ENCODE measurements around the gene KHK. TPM values are rescaled to one million over a fixed set of nuclear protein-coding genes. Genes with fewer than 3 reads are reported as not detected.

Gene KHK
- total and polyA plus RNA-seq, 2 of the 8 experiments (the other 6 are each of a cell fraction or from before 2014, with no cell fraction given) = 11.0 to 17.7 TPM

- ChIA-PET POLR2A (ENCODE audit: partially characterized antibody) (interaction anchor here (0.6 to 1.7 kb wide), 2 partner anchors 24 to 35 kb away, joined by 4 to 5 read pairs; no protein-coding TSS in a partner anchor), CTCF (ENCODE audit: partially characterized antibody) (interaction anchor here (0.5 to 9.5 kb wide), 9 partner anchors 9 to 285 kb away, joined by 3 to 120 read pairs (median 4); partner anchors contain the start of gene KHK)
- Histone ChIP-seq H2BK12ac (ENCODE audit: low read depth, low read length) (no peak overlapping the region), H3K79me1 (ENCODE audit: low read depth, low read length) (no peaks in the 10 kb centered on the region), H4K8ac (ENCODE audit: extremely low read depth, insufficient read depth, low read length) (no peak overlapping the region), H3K9me3 (ENCODE audit: insufficient read depth in 2 of 2, low read depth in 1 of 2, low read length in 1 of 2) (no peaks in the 10 kb centered on the region), H2BK120ac (replicated peaks; ENCODE audit: low read depth, low read length) (no peak overlapping the region), H2BK15ac (ENCODE audit: low read length) (no peak overlapping the region), H3K23ac (ENCODE audit: insufficient read length) (no peak overlapping the region), H3K4me1 (replicated peaks in 1 of 4; ENCODE audit: control insufficient read depth in 3 of 4, insufficient read depth in 4 of 4, low read length in 3 of 4) (no peaks in the 10 kb centered on the region; a peak in 1 of 7 replicates), H2BK5ac (ENCODE audit: low read depth, low read length) (no peak overlapping the region), H2AK5ac (ENCODE audit: low read depth, low read length) (no peak overlapping the region), H4K5ac (ENCODE audit: insufficient read length, low read depth, low read length) (no peak overlapping the region), H3K36me3 (ENCODE audit: control insufficient read depth in 2 of 4, insufficient read depth in 4 of 4, low read length in 3 of 4) (no peaks in the 10 kb centered on the region), H4K91ac (replicated peaks; ENCODE audit: insufficient read length, low read length) (no peak overlapping the region), H2AFZ (ENCODE audit: low read length) (no peak overlapping the region), H3K56ac (replicated peaks; ENCODE audit: insufficient read length, low read depth, low read length) (no peak overlapping the region), H3K79me2 (ENCODE audit: control insufficient read depth in 1 of 2, insufficient read depth in 2 of 2, low read length in 2 of 2) (no peaks in the 10 kb centered on the region), H2BK20ac (ENCODE audit: low read length) (no peak overlapping the region), H3K4me3 (ENCODE audit: extremely low read depth in 1 of 4, insufficient read depth in 2 of 4, low read depth in 3 of 4, low read length in 4 of 4) (no peak overlapping the region), H4K20me1 (replicated peaks in 1 of 2; ENCODE audit: control insufficient read depth in 1 of 2, insufficient read depth in 2 of 2, low read length in 2 of 2) (no peaks in the 10 kb centered on the region), H3K9ac (replicated peaks in 1 of 4; ENCODE audit: extremely low read depth in 1 of 4, low read depth in 3 of 4, low read length in 3 of 4) (no peak overlapping the region), H3K18ac (ENCODE audit: extremely low read depth, low read length) (no peak overlapping the region), H3K27ac (ENCODE audit: low read depth, low read length) (no peak overlapping the region), H3K14ac (ENCODE audit: insufficient read length) (no peak overlapping the region), H3K27me3 (replicated peaks in 1 of 4; ENCODE audit: control insufficient read depth in 3 of 4, extremely low read depth in 1 of 4, insufficient read depth in 3 of 4, low read length in 3 of 4) (peaks cover 0 to 2% (median 0%) of the 10 kb centered on the region in 4 experiments; a peak in 1 of 7 replicates), H3K4ac (replicated peaks; ENCODE audit: insufficient read length, low read depth, low read length) (no peak overlapping the region), H3K4me2 (ENCODE audit: insufficient read depth in 1 of 2, low read depth in 2 of 2, low read length in 2 of 2) (no peak overlapping the region), H3K23me2 (ENCODE audit: low read depth, low read length) (no peaks in the 10 kb centered on the region)
- DNase-seq (ENCODE audit: low read depth in 1 of 2, low spot score in 2 of 2) (no peak), FAIRE-seq (no peak)
- TF ChIP-seq SUZ12 (IDR thresholded peaks at IDR 0.05; ENCODE audit: low read length) = no peak
- no peak for TF ChIP-seq RXRA (IDR thresholded peaks at IDR 0.05; ENCODE audit: insufficient read depth, low read depth, low read length)
- TF ChIP-seq ATF3 (IDR thresholded peaks at IDR 0.05; ENCODE audit: insufficient read depth, low read depth, low read length) = no peak
- TF ChIP-seq TCF12 (IDR thresholded peaks at IDR 0.05; ENCODE audit: low read depth, low read length) = no peak
- no peak for TF ChIP-seq RAD21 (IDR thresholded peaks at IDR 0.05 in 1 of 2, conservative IDR thresholded peaks at IDR 0.05 in 1 of 2; ENCODE audit: low read depth in 2 of 2, low read length in 2 of 2)
- no peak for TF ChIP-seq JUND (IDR thresholded peaks at IDR 0.05; ENCODE audit: low read length)
- no peak for TF ChIP-seq SP1 (IDR thresholded peaks at IDR 0.05; ENCODE audit: low read depth, low read length)
- no peak for TF ChIP-seq SIRT6 (IDR thresholded peaks at IDR 0.05; ENCODE audit: low read length)
- TF ChIP-seq TAF1 (IDR thresholded peaks at IDR 0.05; ENCODE audit: low read depth, low read length) = no peak
- no peak for TF ChIP-seq POU5F1 (IDR thresholded peaks at IDR 0.05; ENCODE audit: low read depth, low read length)
- TF ChIP-seq BCL11A (IDR thresholded peaks at IDR 0.05; ENCODE audit: low read depth in 2 of 2, low read length in 2 of 2) = no peak
- TF ChIP-seq TAF7 (optimal IDR thresholded peaks at IDR 0.05; ENCODE audit: borderline replicate concordance, low read depth, low read length) = no peak
- TF ChIP-seq PHF8 (conservative IDR thresholded peaks at IDR 0.05; ENCODE audit: low read depth, low read length) = no peak
- WGBS, 2 experiments (ENCODE audit: extremely low coverage in 1 of 2, insufficient coverage in 1 of 2, insufficient read length in 1 of 2, insufficient replicate concordance in 2 of 2, low coverage in 1 of 2, low lambda C conversion rate in 2 of 2, missing lambda C conversion rate in 1 of 2) = 88% methylated on average over 3 of the region's 3 CpGs; no CpG with 5 or more reads in 1 of the 2 experiments
Measured at GRCh38 chr2:27109083-27109482, 22.5 kb downstream of the KHK start.
